HG03097 (cell line): ENCODE data around the gene CATSPER3.
"Not testable (repeated sequence)": the region's sequence is repeated elsewhere in the genome, so short reads cannot be mapped to it uniquely, and the experiment has no call there.

ENCODE experiments used
- ATAC-seq: cut with Tn5 transposase; IDR thresholded peaks from one replicate; pipeline ENCODE4 v1.9.1; 2021; ENCODE audit not compliant: unreplicated experiment, low FRiP score

Gene CATSPER3

DNA sequence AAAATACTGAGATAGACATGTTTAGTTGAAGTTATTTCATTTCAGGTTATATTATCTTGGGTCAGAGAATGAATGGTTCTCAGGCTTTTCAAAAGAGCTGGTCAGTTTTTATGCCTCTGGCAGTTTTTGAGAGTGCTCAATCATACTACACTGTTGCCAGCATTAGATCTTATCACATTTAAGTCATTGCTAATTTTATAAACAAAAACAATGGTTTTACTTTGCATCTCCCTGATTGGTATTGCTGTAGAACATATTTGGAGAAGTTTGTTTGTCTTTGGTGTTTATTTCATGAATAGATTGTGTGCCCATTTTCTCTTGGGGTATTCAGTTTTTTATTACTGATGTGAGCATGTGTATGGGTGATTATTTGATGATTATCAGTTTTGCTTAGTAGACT lies 1.5 kb downstream of the CATSPER3 start:
- ATAC-seq, result no peak

DNA sequence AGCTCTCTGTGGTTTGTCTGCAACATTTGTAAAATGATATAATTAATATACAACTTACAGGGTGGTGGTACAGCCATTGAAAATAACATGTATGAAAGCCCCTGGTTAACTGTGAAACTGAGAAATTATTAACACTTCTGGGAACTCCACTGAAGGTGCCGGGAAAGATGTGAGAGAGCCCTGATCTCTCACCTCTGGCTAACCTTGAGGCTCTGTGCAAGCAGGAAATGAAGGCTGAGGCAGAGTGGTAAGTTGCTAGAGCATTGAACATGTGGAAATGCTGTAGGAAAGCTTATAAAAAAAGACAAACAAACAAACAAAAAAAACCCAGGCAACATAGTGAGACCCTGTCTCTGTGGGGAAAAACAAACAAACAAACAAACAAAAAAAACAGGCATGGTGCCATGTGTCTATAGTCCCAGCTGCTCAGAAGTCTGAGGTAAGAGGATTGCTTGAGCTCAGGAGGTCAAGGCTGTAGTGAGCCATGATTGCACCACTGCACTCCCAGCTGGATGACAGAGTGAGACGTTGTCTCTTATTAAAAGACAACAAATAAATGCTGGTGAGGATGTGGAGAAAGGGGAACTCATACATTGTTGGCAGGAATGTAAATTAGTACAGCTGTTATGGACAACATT lies 7.5 kb downstream of the CATSPER3 start:
- ATAC-seq, result no peak

DNA sequence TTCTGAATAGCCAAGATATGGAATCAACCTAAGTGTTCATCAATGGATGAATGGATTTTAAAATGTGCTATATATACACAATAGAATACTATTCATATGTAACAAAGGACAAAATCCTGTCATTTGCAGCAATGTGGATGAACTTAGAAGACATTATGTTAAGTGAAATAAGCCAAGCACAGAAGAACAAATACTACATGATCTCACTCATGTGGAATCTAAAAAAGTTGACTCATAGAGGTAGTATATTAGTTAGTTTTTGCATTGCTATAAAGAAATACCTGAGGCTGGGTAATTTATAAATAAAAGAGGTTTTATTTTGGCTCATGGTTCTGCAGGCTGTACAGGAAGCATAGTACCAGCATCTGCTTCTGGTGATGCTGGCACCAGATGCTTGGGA lies 8.1 kb downstream of the CATSPER3 start:
- ATAC-seq, result no peak

DNA sequence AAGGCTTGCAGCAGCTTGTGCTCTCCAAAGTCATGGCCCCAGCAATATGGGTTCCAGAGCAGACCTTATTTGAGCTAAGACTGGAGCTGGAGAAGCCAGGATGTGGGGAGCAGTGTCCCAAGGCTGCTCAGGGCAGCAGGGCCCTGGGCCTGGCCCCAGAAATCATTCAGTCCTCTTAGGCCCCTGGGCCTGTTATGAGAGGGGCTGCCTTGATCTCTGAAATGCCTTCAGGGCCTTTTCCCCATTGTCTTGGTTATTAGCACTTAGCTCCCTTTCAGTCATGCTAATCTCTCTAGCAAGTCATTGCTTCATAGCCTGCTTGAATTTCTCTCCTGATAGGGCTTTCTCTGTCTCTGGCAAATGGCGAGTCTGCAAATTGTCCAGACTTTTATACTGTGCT lies 9.1 kb downstream of the CATSPER3 start:
- no peak for ATAC-seq

DNA sequence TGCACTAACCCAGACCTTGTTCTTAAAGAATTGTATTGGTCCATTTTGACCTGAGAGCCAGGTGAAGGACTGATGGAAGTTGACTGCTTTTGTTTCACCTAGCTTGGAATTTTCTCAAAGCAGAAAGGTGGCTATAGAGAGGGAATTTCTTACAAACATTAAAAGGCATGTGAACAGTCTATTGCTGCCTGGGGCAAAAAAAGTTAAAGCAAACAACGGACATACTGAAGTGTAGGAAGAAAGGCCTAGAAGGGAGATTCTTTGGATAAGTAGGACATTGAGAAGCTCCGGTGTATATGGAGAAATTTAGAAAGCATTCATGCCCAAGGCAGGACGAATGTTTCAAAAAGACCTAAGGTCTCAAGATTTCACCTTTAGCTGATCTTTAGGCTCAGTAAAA lies 11.7 kb downstream of the CATSPER3 start:
- no peak for ATAC-seq

DNA sequence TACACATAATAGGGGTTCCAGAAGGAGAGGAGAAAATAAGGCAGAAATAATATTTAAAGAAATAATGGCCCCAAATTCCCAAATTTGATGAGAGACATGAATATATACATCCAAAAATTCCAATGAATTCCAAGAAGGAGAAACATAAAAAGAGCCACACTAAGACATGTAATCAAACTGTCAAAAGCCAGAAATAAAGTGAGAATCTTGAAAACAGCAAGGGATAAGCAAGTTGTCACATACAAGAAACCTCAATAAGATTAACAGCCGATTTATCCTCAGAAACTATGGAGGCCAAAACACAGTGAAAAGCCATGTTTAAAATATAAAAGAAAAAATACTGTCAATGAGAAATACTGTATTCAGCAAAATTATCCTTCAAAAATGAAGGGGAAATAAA lies 14.5 kb downstream of the CATSPER3 start:
- ATAC-seq, result no peak

DNA sequence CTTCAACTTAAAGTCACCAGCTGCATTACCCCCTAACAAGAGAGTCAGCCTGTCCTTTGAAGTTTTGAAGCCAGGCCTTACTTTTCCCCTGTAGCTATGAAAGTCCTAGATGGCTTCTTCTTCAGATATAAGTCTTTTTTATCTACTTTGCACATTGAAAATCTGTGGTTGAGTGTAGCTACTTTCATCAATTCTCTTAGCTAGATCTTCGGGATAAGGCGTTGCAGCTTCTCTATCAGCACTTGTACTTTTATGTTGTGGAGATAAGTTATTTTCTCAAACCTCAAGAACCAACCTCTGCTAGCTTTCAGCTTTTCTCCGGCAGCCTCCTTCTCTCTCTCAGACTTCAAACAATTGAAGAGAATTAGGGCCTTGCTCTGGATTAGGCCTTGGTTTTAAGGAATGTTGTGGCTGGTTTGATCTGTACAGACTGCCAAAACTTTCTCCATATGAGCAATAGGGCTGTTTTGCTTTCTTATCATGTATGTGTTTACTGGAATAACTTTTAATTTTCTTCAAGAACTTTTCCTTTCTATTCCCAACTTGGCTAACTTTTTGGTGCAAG lies 21.6 kb downstream of the CATSPER3 start:
- no peak for ATAC-seq

DNA sequence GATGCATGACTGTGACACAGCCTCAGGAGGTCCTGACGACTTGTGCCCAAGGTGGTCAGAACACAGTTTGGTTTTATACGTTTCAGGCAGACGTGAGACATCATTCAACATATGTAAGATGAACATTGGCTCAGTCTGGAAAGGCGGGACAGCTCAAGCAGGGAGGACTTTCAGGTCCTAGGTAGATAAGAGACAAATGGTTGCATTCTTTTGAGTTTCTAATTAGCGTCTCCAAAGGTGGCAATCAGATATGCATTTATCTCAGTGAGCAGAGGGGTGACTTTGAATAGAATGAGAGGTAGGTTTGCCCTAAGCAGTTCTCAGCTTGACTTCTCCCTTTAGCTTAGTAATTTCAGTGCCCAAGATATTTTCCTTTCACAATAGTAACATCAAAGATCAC lies 22.5 kb downstream of the CATSPER3 start:
- ATAC-seq, result not testable (repeated sequence)

DNA sequence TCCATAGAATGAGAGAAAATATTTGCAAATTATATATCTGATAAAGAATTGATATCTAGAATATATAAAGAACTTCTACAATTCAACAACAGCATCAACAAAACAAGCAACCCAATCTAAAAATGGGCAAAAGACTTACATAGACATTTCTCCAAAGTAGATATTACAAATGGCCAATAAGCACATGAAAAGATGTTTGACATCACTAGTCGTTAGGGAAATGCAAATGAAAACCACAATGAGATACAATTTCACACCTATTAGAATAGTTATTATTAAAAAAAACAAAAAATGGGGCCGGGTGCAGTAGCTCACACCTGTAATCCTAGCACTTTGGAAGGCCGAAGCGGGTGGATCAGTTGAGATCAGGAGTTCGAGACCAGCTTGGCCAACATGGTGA lies 24.4 kb downstream of the CATSPER3 start:
- ATAC-seq, result no peak

DNA sequence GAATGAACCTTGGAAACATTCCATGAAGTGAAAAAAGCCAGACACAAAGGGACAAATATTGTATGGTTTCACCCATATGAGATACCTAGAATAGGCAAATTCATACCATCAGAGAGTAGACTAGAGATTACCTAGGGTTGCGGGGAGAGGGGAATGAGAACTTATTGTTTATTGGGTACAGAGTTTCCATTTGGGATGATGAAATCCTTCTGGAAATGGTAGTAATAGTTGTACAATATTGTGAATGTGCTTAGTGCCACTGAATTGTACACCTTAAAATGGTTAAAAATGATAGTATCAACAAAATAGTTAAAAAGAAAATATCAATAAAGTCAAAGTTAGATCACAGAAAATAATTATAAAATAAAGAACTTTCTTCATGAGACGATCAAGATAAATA lies 25.5 kb downstream of the CATSPER3 start:
- ATAC-seq, result no peak

DNA sequence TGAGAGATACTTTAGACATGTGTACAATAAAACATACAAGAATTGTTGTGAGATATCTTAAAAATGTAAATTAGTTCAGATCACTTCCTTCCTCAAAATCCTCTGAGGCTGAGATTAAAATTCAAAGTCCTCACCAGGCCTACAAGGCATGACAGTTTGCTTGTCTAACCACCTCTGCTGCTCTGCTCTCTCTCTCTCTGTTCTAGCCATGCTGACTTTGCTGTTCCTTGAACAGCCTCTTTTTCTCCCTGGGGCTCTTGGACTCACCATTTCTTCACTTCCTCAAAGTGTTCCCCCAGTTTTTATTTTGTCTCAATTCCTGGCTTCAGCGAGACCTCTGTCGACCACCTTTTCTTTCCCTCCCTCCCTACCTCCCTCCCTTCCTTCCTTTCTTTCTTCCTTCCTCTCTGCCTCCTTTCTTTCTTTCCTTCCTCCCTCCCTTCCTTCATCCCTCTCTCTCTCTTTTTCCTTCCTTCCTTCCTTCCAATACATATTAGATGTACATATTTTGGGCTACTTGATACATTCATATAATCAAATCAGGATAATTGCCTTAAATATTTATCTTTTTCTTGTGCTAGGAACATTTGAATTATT lies 27.0 kb downstream of the CATSPER3 start:
- no peak for ATAC-seq

DNA sequence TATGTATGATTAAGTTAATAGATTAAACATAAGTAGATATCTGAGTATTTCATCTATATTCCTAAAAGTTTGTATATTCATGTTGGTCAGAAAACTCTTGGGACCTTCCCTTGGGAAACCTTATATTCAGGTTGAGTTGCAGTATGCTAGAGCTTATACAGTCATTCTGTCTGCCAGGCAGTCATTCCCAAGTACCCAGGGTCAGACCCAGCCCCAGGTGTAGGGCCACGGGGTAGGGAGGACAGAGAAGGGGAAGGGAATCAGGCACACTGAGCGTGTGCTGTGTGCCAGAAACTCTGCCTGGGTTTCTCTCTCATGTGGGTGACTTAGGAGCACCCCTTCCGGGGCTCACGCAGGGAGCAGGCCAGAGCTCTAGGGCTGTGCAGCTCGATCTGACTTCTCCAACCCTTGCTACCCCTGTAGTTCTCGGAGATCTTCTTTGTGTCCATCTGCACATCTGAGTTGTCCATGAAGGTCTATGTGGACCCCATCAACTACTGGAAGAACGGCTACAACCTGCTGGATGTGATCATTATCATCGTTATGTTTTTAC lies 28.2 kb downstream of the CATSPER3 start:
- ATAC-seq, result no peak

DNA sequence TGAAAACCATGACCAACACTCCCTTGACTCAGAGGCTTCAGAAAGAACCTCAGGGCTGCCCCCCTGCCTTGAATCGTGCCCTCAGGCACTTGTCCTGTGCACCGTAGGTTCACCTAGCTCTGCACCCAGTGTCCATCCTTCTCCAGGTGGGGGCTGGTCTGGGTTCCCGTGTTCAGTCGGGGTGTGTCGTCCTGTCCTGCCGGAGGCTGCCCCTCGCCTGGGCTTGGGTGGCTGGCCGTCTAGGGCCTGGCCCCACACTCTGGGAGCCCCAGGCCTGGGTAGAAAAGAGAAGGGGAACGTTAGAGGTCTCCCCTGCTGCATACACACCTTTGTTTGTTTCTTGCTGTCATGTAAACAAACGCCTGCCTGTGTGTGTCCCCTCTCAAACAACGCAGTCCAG lies 29.3 kb downstream of the CATSPER3 start:
- ATAC-seq, result no peak

DNA sequence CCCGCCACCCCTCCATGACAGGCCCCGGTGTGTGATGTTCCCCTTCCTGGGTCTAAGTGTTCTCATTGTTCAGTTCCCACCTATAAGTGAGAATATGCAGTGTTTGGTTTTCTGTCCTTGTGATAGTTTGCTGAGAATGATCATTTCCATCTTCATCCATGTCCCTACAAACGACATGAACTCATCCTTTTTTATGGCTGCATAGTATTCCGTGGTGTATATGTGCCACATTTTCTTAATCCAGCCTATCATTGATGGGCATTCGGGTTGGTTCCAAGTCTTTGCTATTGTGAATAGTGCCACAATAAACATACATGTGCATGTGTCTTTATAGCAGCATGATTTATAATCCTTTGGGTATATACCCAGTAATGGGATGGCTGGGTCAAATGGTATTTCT lies 30.4 kb downstream of the CATSPER3 start:
- not testable (repeated sequence) for ATAC-seq

DNA sequence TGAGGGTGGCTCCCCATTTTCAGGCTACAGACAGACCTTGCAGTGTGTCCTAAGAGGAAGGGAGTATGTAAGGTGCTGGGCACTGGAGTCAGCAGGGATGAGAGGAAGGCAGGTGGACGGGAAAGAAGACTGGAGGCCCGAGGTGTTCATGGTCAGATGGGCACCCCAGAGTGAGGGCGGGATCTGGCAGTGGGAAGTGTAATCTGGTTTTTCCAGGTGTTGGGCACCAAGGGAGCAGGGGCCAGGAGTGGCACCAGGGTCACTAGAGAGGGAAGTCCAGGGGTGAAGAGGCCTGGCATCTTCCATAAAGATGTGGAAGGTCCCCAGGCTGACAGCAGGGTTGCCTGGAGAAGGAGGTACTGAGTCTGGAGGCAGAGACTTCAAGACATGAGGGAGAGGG lies 36.7 kb downstream of the CATSPER3 start:
- no peak for ATAC-seq

DNA sequence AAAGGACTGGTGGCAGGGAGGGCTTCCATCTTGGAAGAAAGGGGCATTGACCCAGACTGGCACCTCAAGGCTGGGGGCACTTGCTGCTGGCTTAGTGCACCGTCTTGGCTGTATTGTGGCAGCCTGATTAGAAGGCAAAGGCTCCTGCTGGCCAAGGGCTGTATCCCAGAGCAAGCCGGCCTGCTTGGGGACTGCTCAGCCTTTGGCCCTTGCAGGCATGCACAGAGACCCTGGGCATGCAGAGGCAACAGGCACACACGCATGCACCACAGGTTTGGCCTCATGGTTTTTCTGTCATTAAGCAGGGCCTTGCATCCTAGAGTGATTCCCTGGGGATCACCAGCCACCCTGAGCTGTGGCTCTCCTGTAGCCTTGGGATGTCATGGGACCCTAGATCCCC lies 37.4 kb downstream of the CATSPER3 start:
- no peak for ATAC-seq

DNA sequence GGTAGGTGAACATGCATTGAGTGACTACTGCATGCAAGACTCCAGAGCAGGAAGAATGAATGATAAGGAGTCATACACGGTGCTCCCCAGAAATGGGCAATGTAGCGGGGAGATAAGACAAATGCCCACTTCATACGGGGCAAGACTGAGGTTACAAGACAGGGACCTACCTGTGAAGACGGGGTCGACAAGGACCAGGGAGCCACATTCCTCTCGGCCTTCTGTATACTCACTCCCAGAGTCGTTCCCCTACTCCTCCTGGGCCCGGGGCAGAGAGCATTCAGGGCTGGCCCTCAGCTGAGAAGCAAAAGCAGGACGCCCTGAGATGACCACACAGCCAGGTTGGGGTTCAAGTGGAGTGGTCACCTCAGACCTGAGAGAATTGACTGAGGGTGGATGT lies 39.6 kb downstream of the CATSPER3 start:
- no peak for ATAC-seq

DNA sequence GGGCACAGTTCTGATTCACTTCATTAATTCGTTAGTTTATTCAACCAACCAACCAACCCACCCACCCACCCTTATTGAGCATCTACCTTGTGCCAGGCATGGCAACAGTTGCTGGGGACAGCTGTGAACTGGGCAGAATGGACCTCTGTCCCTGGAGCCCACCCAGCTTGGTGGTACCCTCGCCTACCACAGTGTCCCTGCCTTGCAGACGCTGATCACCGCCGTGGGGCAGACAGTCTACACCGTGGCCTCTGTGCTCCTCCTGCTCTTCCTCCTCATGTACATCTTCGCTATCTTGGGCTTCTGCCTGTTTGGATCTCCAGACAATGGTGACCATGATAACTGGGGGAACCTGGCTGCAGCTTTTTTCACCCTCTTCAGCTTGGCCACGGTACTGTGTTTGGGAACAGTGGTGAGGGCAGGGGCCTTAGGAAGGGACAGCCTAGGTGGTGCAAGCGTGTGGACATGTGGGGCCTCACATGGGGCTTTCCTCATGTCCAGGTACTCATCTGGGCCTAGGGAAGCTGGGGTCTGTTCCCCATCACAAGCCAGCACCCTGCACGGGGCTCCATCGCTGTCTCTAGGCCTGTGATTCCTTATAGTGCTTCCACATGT lies 40.1 kb downstream of the CATSPER3 start:
- ATAC-seq, result no peak

DNA sequence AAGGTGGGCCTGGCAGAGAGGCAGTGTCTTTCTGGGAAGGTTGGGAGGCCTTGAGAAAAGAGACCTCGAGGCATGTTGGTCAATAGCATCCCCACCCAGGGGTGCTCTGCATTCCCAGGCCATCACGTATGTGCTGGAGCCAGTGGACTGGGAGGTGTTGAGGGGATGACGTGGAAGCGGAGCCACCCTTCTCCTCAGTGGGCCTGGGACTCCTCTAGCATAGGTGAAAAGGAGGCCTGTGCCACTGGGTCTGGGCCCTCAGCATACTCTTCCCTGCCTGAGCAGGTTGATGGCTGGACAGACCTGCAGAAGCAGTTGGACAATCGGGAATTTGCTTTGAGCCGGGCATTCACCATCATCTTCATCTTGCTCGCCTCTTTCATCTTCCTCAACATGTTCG lies 40.8 kb downstream of the CATSPER3 start:
- no peak for ATAC-seq

DNA sequence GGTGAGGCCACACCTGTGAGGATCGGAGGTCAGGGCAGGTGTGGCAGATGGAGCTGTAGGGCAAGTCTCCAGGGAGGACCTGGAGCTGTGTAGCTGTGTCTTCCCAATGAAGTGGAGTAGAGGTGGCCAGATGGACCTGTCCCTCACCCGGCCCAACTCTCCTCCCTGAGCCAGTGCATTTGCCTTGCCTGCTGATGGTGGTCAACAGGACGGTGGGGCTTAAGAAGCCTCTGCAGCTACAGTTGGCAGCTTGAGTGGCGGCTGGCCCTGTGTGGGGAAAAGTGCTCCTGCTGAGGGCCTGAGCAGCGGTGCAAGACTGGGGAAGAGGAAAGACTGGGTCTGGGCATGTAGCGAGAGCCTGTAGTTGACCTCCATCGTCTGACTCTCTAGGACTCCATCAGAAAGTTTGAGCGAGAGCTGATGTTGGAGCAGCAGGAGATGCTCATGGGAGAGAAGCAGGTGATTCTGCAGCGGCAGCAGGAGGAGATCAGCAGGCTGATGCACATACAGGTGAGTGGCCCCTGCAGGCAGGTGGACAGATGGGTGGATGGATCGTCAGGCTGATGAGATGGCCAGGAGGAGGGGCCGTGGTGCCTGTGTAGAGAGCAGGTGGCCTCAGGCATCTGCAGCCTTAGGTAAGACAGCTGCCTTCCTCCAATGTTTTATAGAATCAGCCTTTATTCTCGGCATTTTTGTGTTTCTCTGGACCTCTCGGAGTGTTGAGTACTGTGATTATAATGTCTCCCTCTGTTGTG lies 41.5 kb downstream of the CATSPER3 start:
- ATAC-seq, result no peak
